Subcutaneous adipose tissue (tissue), 4 donors: ENCODE data around the gene IGSF21. TPM values are rescaled to one million over a fixed set of nuclear protein-coding genes. Genes with fewer than 3 reads are reported as not detected.

Experiments used
- CTCF ChIP-seq: fragments of 450-650 bp; IDR thresholded peaks from one replicate; pipeline ENCODE4 v1.5.1; 2016; ENCODE audit warnings: low read depth, mild to moderate bottlenecking, control low read depth, antibody characterized with exemption, moderate library complexity
- total RNA-seq, 4 donors: library from RNA; depleted of rRNA; stranded (reverse); fragments of >200 nt; gene quantifications; one replicate each; pipeline ENCODE4 v1.1.0, GENCODE V29; 2016

The IGSF21 gene
- total RNA-seq, 4 donors from 2014 or later = 0.98 to 12.6 (median 4.4) TPM; not detected in 1

GRCh38 chr1:18362150-18362549 lies 254.6 kb downstream of the IGSF21 start:
- no peak for TF ChIP-seq CTCF

GRCh38 chr1:18363436-18363835 lies 255.8 kb downstream of the IGSF21 start:
- TF ChIP-seq CTCF = no peak

- TF ChIP-seq CTCF = no peak
Observed at GRCh38 chr1:18365099-18365705, 257.6 kb downstream of the IGSF21 start.

GRCh38 chr1:18373151-18373550 lies 265.6 kb downstream of the IGSF21 start:
- TF ChIP-seq CTCF = no peak

- no peak for TF ChIP-seq CTCF
Observed at GRCh38 chr1:18373882-18374493, 266.4 kb downstream of the IGSF21 start.

GRCh38 chr1:18376661-18377060 lies 269.1 kb downstream of the IGSF21 start:
- TF ChIP-seq CTCF = no peak

GRCh38 chr1:18380288-18380687 lies 272.7 kb downstream of the IGSF21 start:
- TF ChIP-seq CTCF = no peak
